ENCODE data around the gene MYO1D.

GRCh38 chr17:32475258-32475657 lies 401.7 kb downstream of the MYO1D start:
- TF ChIP-seq CTCF (IDR thresholded peaks at IDR 0.05 in 2 of 3, conservative IDR thresholded peaks at IDR 0.05 in 1 of 3; ENCODE audit: borderline replicate concordance in 1 of 3, insufficient read depth in 1 of 3, low read depth in 2 of 3, low read length in 2 of 3) = no peak
- no peak for TF ChIP-seq ZBTB33 (IDR thresholded peaks at IDR 0.05; ENCODE audit: extremely low read depth, insufficient replicate concordance, low read length)
- no peak for TF ChIP-seq POLR2AphosphoS5 (IDR thresholded peaks at IDR 0.05; ENCODE audit: low read depth, low read length)
- TF ChIP-seq EZH2 (IDR thresholded peaks at IDR 0.05) = no peak

Data from HCT116 (cell line).